SK-N-SH (cell line): ENCODE results near the gene EMP2. TPM values are rescaled to one million over a fixed set of nuclear protein-coding genes. Genes with fewer than 3 reads are reported as not detected.

Source experiments
- CTCF ChIA-PET: fragments of 300-600, 350-600 bp; formaldehyde crosslinking; extraction: SDS; loops from one replicate; lab custom pipeline; 2021; lab: Yijun Ruan, JAX
- POLR2A ChIA-PET: fragments of 350-600 bp; sonication (Branson Sonifier 250); formaldehyde crosslinking; extraction: SDS; loops from one replicate; lab custom pipeline; 2020; ENCODE audit warnings: antibody characterized with exemption, inconsistent platforms; lab: Yijun Ruan, JAX
- DNase-seq: peaks from one replicate; pipeline ENCODE4 v3.0.0; 2012
- H2AFZ ChIP-seq: fragments of 200-600 bp; sonication (generic); 2 replicates; pipeline ENCODE4 v1.8.1; 2016; ENCODE audit warnings: antibody characterized with exemption, mild to moderate bottlenecking, low read depth
- H3F3A ChIP-seq: fragments of 200-600 bp; sonication (generic); replicated peaks from 2 replicates; pipeline ENCODE3; 2016; ENCODE audit warnings: antibody characterized with exemption, mild to moderate bottlenecking; ENCODE audit not compliant: insufficient read depth
- H3K27ac ChIP-seq, 2 experiments: fragments of 200-500 bp in 1 of 2; fragments of 200-600 bp in 1 of 2; sonication (Bioruptor generic) in 1 of 2; sonication (generic), shearing (Covaris generic) in 1 of 2; 2 replicates each; pipeline versions ENCODE4 v1.5.1 to v1.6.1; 2014 to 2016; ENCODE audit warnings: low read depth in 2 of 2, inconsistent platforms in 1 of 2, low read length in 1 of 2, mild to moderate bottlenecking in 1 of 2, mixed read lengths in 1 of 2
- H3K27me3 ChIP-seq: fragments of 200-600 bp; sonication (generic), shearing (Covaris generic); 2 replicates; pipeline ENCODE4 v1.6.1; 2016; ENCODE audit warnings: mixed run types; ENCODE audit not compliant: insufficient read depth
- H3K36me3 ChIP-seq, 2 experiments: fragments of 200-500 bp in 1 of 2; fragments of 200-600 bp in 1 of 2; sonication (Bioruptor generic) in 1 of 2; sonication (generic) in 1 of 2; replicated peaks in 1 of 2; 2 replicates each; pipeline versions ENCODE3 to v1.5.1; 2014 to 2016; ENCODE audit warnings: low read length in 1 of 2, mild to moderate bottlenecking in 1 of 2; ENCODE audit not compliant: insufficient read depth in 2 of 2, control insufficient read depth in 1 of 2
- H3K4me1 ChIP-seq, 2 experiments: fragments of 200-500 bp in 1 of 2; fragments of 200-600 bp in 1 of 2; sonication (Bioruptor generic) in 1 of 2; sonication (generic), shearing (Covaris generic) in 1 of 2; 2 replicates each; pipeline versions ENCODE4 v1.5.1 to v1.6.1; 2014 to 2016; ENCODE audit warnings: low read depth in 1 of 2, low read length in 1 of 2, mixed run types in 1 of 2; ENCODE audit not compliant: insufficient read depth in 2 of 2, control insufficient read depth in 1 of 2
- H3K4me2 ChIP-seq: fragments of 200-600 bp; sonication (generic), shearing (Covaris generic); 2 replicates; pipeline ENCODE4 v1.6.1; 2017; ENCODE audit warnings: mixed run types
- H3K4me3 ChIP-seq, 2 experiments: fragments of 200-500 bp in 1 of 2; fragments of 200-600 bp in 1 of 2; sonication (Bioruptor generic) in 1 of 2; sonication (generic), shearing (Covaris generic) in 1 of 2; 2 replicates each; pipeline versions ENCODE4 v1.5.1 to v1.8.1; 2014 to 2016; ENCODE audit warnings: low read depth in 2 of 2, inconsistent platforms in 1 of 2, low read length in 1 of 2, mild to moderate bottlenecking in 1 of 2, mixed read lengths in 1 of 2, moderate library complexity in 1 of 2
- H3K79me2 ChIP-seq: fragments of 200-600 bp; sonication (generic); 2 replicates; pipeline ENCODE4 v1.8.1; 2017; ENCODE audit warnings: mild to moderate bottlenecking; ENCODE audit not compliant: insufficient read depth
- H3K9ac ChIP-seq: fragments of 200-600 bp; sonication (generic); 2 replicates; pipeline ENCODE4 v1.6.1; 2017; ENCODE audit warnings: mixed run types
- H3K9me2 ChIP-seq: fragments of 200-600 bp; sonication (generic); 2 replicates; pipeline ENCODE4 v1.6.1; 2017; ENCODE audit warnings: mixed run types
- H3K9me3 ChIP-seq: fragments of 200-600 bp; sonication (generic); 2 replicates; pipeline ENCODE4 v1.6.1; 2017; ENCODE audit warnings: mixed run types, mild to moderate bottlenecking, moderate library complexity
- H4K20me1 ChIP-seq: fragments of 200-600 bp; sonication (generic); 2 replicates; pipeline ENCODE4 v1.6.1; 2017; ENCODE audit warnings: mild to moderate bottlenecking, mixed run types; ENCODE audit not compliant: insufficient read depth
- CHD2 ChIP-seq: fragments of 150-350 bp; IDR thresholded peaks from 2 replicates; pipeline ENCODE4 v1.6.1; 2018; ENCODE audit warnings: low read length; ENCODE audit not compliant: partially characterized antibody
- ELF1 ChIP-seq: IDR thresholded peaks from 2 replicates; pipeline ENCODE4 v1.4.0; 2012
- EZH2phosphoT487 ChIP-seq: fragments of 200-600 bp; sonication (generic); IDR thresholded peaks from 2 replicates; pipeline ENCODE4 v1.6.1; 2017; ENCODE audit warnings: low read depth, mixed run types, mild to moderate bottlenecking, antibody characterized with exemption, moderate library complexity, borderline replicate concordance
- FOXJ3 ChIP-seq: sonication (generic); formaldehyde crosslinking; IDR thresholded peaks from 2 replicates; pipeline ENCODE4 v1.5.1; 2020; ENCODE audit warnings: mild to moderate bottlenecking, missing genetic modification reagents
- FOXM1 ChIP-seq: IDR thresholded peaks from 2 replicates; pipeline ENCODE4 v1.4.0; 2012; ENCODE audit warnings: low read depth, mild to moderate bottlenecking
- GABPA ChIP-seq: IDR thresholded peaks from 2 replicates; pipeline ENCODE4 v1.4.0; 2012; ENCODE audit warnings: low read depth, mild to moderate bottlenecking
- GATA2 ChIP-seq: sonication (generic); formaldehyde crosslinking; IDR thresholded peaks from 2 replicates; pipeline ENCODE4 v1.5.0; 2020; ENCODE audit warnings: mild to moderate bottlenecking, missing genetic modification reagents
- NFIC ChIP-seq: IDR thresholded peaks from 2 replicates; pipeline ENCODE4 v1.4.0; 2012; ENCODE audit warnings: borderline replicate concordance
- NRF1 ChIP-seq: IDR thresholded peaks from 2 replicates; pipeline ENCODE4 v1.6.1; 2012; ENCODE audit warnings: low read depth, mild to moderate bottlenecking, low read length
- RAD21 ChIP-seq: IDR thresholded peaks from 2 replicates; pipeline ENCODE4 v1.6.1; 2012; ENCODE audit warnings: mild to moderate bottlenecking, low read length
- RFX5 ChIP-seq: IDR thresholded peaks from 2 replicates; pipeline ENCODE4 v1.6.1; 2012; ENCODE audit warnings: mild to moderate bottlenecking, improper control_type of control experiment, low read length
- TAF1 ChIP-seq: IDR thresholded peaks from 2 replicates; pipeline ENCODE4 v1.6.1; 2012; ENCODE audit warnings: low read depth, mild to moderate bottlenecking, low read length, moderate library complexity, borderline replicate concordance
- TCF12 ChIP-seq: IDR thresholded peaks from 2 replicates; pipeline ENCODE4 v1.4.0; 2012
- TEAD4 ChIP-seq: IDR thresholded peaks from 2 replicates; pipeline ENCODE4 v1.4.0; 2012; ENCODE audit warnings: mild to moderate bottlenecking, borderline replicate concordance; ENCODE audit not compliant: insufficient read depth
- YY1 ChIP-seq: IDR thresholded peaks from 2 replicates; pipeline ENCODE4 v1.4.0; 2012; ENCODE audit warnings: low read depth, mild to moderate bottlenecking
- WGBS: methylation state at CpG from one replicate; pipeline ENCODE4 v1.1.6; 2017; ENCODE audit warnings: low lambda C conversion rate; 5-methylcytosine and 5-hydroxymethylcytosine counted together
- polyA plus RNA-seq, 3 experiments: library from polyadenylated mRNA; depleted of rRNA; stranded (reverse); fragments of >200 nt; gene quantifications; 2 replicates each; pipeline ENCODE4 v1.2.3, GENCODE V29; 2012
- TF ChIP-seq, protein P1 (sequence below): fragments of 150-350 bp; IDR thresholded peaks from 2 replicates; pipeline ENCODE4 v1.6.1; 2017; ENCODE audit warnings: antibody characterized with exemption, low read length, low read depth, borderline replicate concordance
- TF ChIP-seq, protein P2 (sequence below): IDR thresholded peaks from 2 replicates; pipeline ENCODE4 v1.4.0; 2012; ENCODE audit warnings: low read depth, borderline replicate concordance

Gene EMP2
- polyA plus RNA-seq, 1 of the 3 experiments (the other 2 are of a cell fraction) = 4.3 TPM

DNA sequence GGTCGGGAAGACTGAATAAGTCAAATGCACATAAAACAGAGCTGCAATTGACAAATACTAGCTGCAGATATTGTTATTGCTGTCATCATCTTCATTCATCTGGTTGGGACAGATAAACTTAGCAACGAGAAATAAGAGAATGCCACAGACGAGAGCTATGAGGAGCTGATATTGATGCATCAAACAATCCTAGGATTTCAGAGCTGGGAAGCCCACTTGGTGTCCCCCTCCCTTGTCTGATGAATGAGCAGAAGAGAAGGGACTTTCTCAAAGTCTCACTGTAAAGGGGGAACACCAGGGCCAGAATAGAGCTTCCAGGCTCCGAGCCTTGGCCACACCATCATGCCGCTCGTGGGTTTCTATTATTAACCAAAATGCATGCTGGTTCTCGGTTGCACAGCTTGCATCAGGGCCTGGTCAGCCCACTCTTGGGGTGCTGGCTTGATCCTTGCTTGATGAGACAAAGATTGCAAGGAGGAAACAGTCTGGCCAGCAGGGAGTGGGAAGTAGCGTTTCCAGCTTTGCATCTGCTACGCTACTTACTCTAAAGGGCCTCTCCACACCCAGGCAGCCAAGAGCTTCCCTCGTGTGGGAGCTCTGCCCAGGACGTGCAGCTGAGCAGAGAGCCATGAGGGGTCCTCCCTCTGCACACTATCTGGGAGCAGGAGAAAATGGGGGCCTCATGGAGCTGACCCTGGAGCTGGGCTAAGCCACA, 28.4 kb upstream of the EMP2 start:
- no peaks in the 10 kb centered on the region for H3K36me3 ChIP-seq
- H3K79me2 ChIP-seq = no peaks in the 10 kb centered on the region
- no peak overlapping the region for H3K9ac ChIP-seq
- H3K9me2 ChIP-seq = no peaks in the 10 kb centered on the region
- no peak overlapping the region for H3K27ac ChIP-seq
- H3K9me3 ChIP-seq = no peaks in the 10 kb centered on the region
- H3K4me2 ChIP-seq = no peak overlapping the region
- H3K27me3 ChIP-seq = no peaks in the 10 kb centered on the region
- no peak for DNase-seq
- no peak overlapping the region for H2AFZ ChIP-seq
- TF ChIP-seq YY1 (no peak), TAF1 (no peak), GATA2 (CRISPR knock-in tag) (no peak), NRF1 (no peak), FOXM1 (no peak), RFX5 (no peak), RAD21 (no peak)
- TF ChIP-seq, protein P1, sequence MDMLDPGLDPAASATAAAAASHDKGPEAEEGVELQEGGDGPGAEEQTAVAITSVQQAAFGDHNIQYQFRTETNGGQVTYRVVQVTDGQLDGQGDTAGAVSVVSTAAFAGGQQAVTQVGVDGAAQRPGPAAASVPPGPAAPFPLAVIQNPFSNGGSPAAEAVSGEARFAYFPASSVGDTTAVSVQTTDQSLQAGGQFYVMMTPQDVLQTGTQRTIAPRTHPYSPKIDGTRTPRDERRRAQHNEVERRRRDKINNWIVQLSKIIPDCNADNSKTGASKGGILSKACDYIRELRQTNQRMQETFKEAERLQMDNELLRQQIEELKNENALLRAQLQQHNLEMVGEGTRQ = no peak
- no peaks in the 10 kb centered on the region for H4K20me1 ChIP-seq
- 85% methylated on average over 7 of the region's 11 CpGs for WGBS
- POLR2A ChIA-PET = no interaction called here
- CTCF ChIA-PET = interaction anchor here (0.6 to 1.7 kb wide), 3 partner anchors 10 to 1941 kb away, joined by 3 to 5 read pairs (median 3); no protein-coding TSS in a partner anchor
- peaks cover 7% of the 10 kb centered on the region for H3F3A ChIP-seq
- H3K4me3 ChIP-seq = no peak overlapping the region
- peaks cover 0 to 5% of the 10 kb centered on the region in 2 experiments; a peak in 1 of 4 replicates for H3K4me1 ChIP-seq

DNA sequence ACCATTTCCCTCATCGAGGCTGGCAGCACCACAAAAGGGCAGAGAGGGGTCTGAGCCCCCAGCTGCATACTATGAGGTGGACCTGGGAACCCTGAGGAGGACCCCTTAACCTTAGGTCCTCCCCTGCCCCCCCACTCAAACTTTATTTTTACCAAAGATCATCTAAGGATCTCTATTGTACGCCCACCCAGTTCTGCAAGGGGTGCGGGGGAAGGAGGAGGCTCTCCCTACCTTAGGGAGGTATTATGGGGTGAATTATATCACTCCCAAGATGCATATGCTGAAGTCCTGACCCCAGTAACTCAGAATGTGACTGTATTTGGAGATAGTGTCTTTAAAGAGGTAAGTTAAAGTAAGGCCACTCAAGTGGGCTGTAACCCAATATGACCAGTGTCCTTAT, 26.8 kb upstream of the EMP2 start:
- H3K9me3 ChIP-seq = no peaks in the 10 kb centered on the region
- no peak for DNase-seq
- H3K36me3 ChIP-seq = no peaks in the 10 kb centered on the region
- POLR2A ChIA-PET = no interaction called here
- H3F3A ChIP-seq = peaks cover 7% of the 10 kb centered on the region
- no peak overlapping the region for H3K27ac ChIP-seq
- H4K20me1 ChIP-seq = no peaks in the 10 kb centered on the region
- no peak overlapping the region for H3K4me3 ChIP-seq
- no peaks in the 10 kb centered on the region for H3K79me2 ChIP-seq
- no peak overlapping the region for H3K4me2 ChIP-seq
- H3K27me3 ChIP-seq = no peaks in the 10 kb centered on the region
- H3K9ac ChIP-seq = no peak overlapping the region
- no peaks in the 10 kb centered on the region for H3K9me2 ChIP-seq
- CTCF ChIA-PET = interaction anchor here (1.1 to 1.7 kb wide), 2 partner anchors 19 to 93 kb away, joined by 3 read pairs; no protein-coding TSS in a partner anchor
- no peak overlapping the region for H2AFZ ChIP-seq
- H3K4me1 ChIP-seq = peaks cover 0 to under 1% of the 10 kb centered on the region in 2 experiments; a peak in 1 of 4 replicates
- 59% methylated on average over 3 of the region's 3 CpGs for WGBS
- TF ChIP-seq ELF1 (no peak), TAF1 (no peak), FOXJ3 (CRISPR knock-in tag) (no peak), NFIC (no peak), GABPA (no peak), YY1 (no peak), EZH2phosphoT487 (no peak), RAD21 (no peak), FOXM1 (no peak), TCF12 (no peak), CHD2 (no peak), TEAD4 (no peak)
- TF ChIP-seq, protein P2, sequence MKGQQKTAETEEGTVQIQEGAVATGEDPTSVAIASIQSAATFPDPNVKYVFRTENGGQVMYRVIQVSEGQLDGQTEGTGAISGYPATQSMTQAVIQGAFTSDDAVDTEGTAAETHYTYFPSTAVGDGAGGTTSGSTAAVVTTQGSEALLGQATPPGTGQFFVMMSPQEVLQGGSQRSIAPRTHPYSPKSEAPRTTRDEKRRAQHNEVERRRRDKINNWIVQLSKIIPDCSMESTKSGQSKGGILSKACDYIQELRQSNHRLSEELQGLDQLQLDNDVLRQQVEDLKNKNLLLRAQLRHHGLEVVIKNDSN = no peak
- TF ChIP-seq, protein P1 = no peak
